Measurements from ENCODE around the gene SNRPB2. TPM values are rescaled to one million over a fixed set of nuclear protein-coding genes. Genes with fewer than 3 reads are reported as not detected.

Gene SNRPB2
- total RNA-seq, 1 experiment from 2014 or later = 93.2 TPM

DNA sequence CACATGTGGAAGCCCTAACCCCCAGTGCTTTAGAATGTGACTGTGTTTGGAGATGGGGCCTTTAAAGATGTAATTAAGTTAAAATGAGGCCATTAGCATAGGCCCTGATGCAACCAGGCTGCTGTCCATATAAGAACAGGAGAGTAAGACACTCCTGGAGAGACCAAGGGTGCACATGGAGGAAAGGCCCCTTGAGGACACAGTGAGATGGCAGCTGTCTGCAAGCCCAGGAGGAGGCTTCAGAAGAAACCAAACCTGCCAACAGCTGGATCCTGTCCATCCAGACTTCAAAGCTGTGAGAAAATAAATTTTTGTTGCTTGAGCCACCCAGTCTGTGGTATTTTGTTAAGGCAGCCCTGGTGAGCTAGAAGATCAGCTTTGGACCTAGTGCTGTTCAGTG, 16.8 kb upstream of the SNRPB2 start:
- Histone ChIP-seq H3K4me1 (no peaks in the 10 kb centered on the region), H3K36me3 (ENCODE audit: control insufficient read depth, insufficient read depth, low read length) (no peaks in the 10 kb centered on the region), H3K9me3 (peaks cover 3% of the 10 kb centered on the region; the same call in 1 of the 2 replicates), H3K27me3 (replicated peaks; ENCODE audit: control insufficient read depth, insufficient read depth, low read length) (peaks cover 1% of the 10 kb centered on the region; the same call in 1 of the 2 replicates), H3K4me3 (ENCODE audit: low read depth, low read length) (no peak overlapping the region)
- Mint-ChIP-seq H3K36me3 (ENCODE audit: insufficient read depth, unreplicated experiment) (no peaks in the 10 kb centered on the region), H3K9me3 (ENCODE audit: unreplicated experiment) (peaks cover 7% of the 10 kb centered on the region), H3K4me3 (ENCODE audit: unreplicated experiment) (no peak overlapping the region), H3K27ac (ENCODE audit: unreplicated experiment) (no peak overlapping the region), H3K4me1 (ENCODE audit: low read depth, unreplicated experiment) (no peaks in the 10 kb centered on the region), H3K27me3 (ENCODE audit: insufficient read depth, unreplicated experiment) (peaks cover 16% of the 10 kb centered on the region)
- no TSS peak for BruUV-seq (replicated peaks)
- TF ChIP-seq, protein P1, sequence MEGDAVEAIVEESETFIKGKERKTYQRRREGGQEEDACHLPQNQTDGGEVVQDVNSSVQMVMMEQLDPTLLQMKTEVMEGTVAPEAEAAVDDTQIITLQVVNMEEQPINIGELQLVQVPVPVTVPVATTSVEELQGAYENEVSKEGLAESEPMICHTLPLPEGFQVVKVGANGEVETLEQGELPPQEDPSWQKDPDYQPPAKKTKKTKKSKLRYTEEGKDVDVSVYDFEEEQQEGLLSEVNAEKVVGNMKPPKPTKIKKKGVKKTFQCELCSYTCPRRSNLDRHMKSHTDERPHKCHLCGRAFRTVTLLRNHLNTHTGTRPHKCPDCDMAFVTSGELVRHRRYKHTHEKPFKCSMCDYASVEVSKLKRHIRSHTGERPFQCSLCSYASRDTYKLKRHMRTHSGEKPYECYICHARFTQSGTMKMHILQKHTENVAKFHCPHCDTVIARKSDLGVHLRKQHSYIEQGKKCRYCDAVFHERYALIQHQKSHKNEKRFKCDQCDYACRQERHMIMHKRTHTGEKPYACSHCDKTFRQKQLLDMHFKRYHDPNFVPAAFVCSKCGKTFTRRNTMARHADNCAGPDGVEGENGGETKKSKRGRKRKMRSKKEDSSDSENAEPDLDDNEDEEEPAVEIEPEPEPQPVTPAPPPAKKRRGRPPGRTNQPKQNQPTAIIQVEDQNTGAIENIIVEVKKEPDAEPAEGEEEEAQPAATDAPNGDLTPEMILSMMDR (IDR thresholded peaks at IDR 0.05; ENCODE audit: insufficient read depth in 1 of 2, low read depth in 1 of 2, low read length in 1 of 2, severe bottlenecking in 1 of 2, unreplicated experiment in 1 of 2) = no peak
- intact Hi-C loops (cut with micrococcal nuclease; ENCODE audit: unreplicated experiment) = no loop called here
- ChIA-PET POLR2A (no interaction called here), CTCF (no interaction called here)
- no peak for DNase-seq

DNA sequence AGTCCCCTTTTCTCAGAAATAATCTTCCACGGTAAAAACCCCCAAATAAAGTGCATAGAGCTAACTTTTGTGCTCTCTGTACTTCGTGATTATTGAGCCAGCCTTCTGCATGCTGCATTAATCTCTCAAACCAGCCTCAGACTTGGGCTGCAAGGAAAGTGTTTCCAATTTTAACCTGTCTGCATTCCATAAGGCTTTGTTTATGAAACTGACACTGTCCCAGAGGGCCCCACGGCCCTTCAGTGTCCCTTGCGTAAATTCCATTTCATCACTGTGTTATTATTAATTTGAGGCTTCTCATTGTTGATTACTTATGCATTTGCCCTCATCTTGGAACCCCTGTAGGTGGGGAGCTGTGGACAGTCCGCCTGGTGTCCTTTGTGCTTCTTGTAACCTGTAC, 15.6 kb upstream of the SNRPB2 start:
- CTCF ChIA-PET = no interaction called here
- no peak for DNase-seq
- Mint-ChIP-seq H3K4me1 (ENCODE audit: low read depth, unreplicated experiment) (no peaks in the 10 kb centered on the region), H3K4me3 (ENCODE audit: unreplicated experiment) (no peak overlapping the region), H3K27ac (ENCODE audit: unreplicated experiment) (no peak overlapping the region), H3K27me3 (ENCODE audit: insufficient read depth, unreplicated experiment) (peaks cover 11% of the 10 kb centered on the region), H3K9me3 (ENCODE audit: unreplicated experiment) (no peaks in the 10 kb centered on the region), H3K36me3 (ENCODE audit: insufficient read depth, unreplicated experiment) (no peaks in the 10 kb centered on the region)
- intact Hi-C loops (cut with micrococcal nuclease; ENCODE audit: unreplicated experiment) = no loop called here
- Histone ChIP-seq H3K4me1 (no peaks in the 10 kb centered on the region), H3K9me3 (no peaks in the 10 kb centered on the region; the same call in 1 of the 2 replicates), H3K4me3 (ENCODE audit: low read depth, low read length) (no peak overlapping the region), H3K27me3 (replicated peaks; ENCODE audit: control insufficient read depth, insufficient read depth, low read length) (peaks cover 1% of the 10 kb centered on the region; the same call in 1 of the 2 replicates), H3K36me3 (ENCODE audit: control insufficient read depth, insufficient read depth, low read length) (no peaks in the 10 kb centered on the region)
- POLR2A ChIA-PET = interaction anchor here (0.6 kb wide), 1 partner anchor 58 kb away, joined by 3 read pairs; no protein-coding TSS in a partner anchor
- TF ChIP-seq, protein P1 (IDR thresholded peaks at IDR 0.05; ENCODE audit: insufficient read depth in 1 of 2, low read depth in 1 of 2, low read length in 1 of 2, severe bottlenecking in 1 of 2, unreplicated experiment in 1 of 2) = no peak
- no TSS peak for BruUV-seq (replicated peaks)

DNA sequence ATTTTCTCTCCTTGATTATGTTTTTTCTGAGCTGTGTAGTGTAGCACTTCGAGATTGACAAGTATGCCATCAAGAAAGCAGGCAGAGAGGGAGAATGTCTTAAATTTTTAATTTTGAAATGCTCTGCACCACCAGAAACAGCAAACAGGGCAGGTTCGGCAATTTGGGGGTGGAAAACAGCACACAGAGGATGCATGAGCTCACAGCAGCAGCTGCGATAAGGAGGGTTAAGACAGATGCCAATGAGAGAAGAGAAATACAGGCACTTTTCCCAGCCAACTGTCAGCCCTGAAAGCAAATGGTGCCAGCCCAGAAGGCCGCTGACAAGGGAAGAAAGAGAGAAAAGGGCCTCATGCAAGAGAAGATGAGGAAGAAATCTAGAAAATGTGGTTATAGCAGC, 15.1 kb upstream of the SNRPB2 start:
- ChIA-PET POLR2A (no interaction called here), CTCF (no interaction called here)
- Mint-ChIP-seq H3K27ac (ENCODE audit: unreplicated experiment) (no peak overlapping the region), H3K36me3 (ENCODE audit: insufficient read depth, unreplicated experiment) (no peaks in the 10 kb centered on the region), H3K27me3 (ENCODE audit: insufficient read depth, unreplicated experiment) (peaks cover 11% of the 10 kb centered on the region), H3K9me3 (ENCODE audit: unreplicated experiment) (no peaks in the 10 kb centered on the region), H3K4me3 (ENCODE audit: unreplicated experiment) (no peak overlapping the region), H3K4me1 (ENCODE audit: low read depth, unreplicated experiment) (no peaks in the 10 kb centered on the region)
- TF ChIP-seq, protein P1 (IDR thresholded peaks at IDR 0.05; ENCODE audit: insufficient read depth in 1 of 2, low read depth in 1 of 2, low read length in 1 of 2, severe bottlenecking in 1 of 2, unreplicated experiment in 1 of 2) = no peak
- Histone ChIP-seq H3K4me1 (no peaks in the 10 kb centered on the region), H3K4me3 (ENCODE audit: low read depth, low read length) (no peak overlapping the region), H3K36me3 (ENCODE audit: control insufficient read depth, insufficient read depth, low read length) (no peaks in the 10 kb centered on the region), H3K9me3 (no peaks in the 10 kb centered on the region; the same call in 1 of the 2 replicates), H3K27me3 (replicated peaks; ENCODE audit: control insufficient read depth, insufficient read depth, low read length) (peaks cover 1% of the 10 kb centered on the region; the same call in 1 of the 2 replicates)
- DNase-seq = no peak
- no TSS peak for BruUV-seq (replicated peaks)
- intact Hi-C loops (cut with micrococcal nuclease; ENCODE audit: unreplicated experiment) = no loop called here
